HepG2 (cell line): ENCODE measurements around the gene ANKRD65. TPM values are rescaled to one million over a fixed set of nuclear protein-coding genes. Genes with fewer than 3 reads are reported as not detected.

ENCODE experiments used
- AGO2 ChIP-seq: fragments of 200-400 bp; formaldehyde crosslinking; optimal IDR thresholded peaks from 2 replicates; pipeline ENCODE3; 2017; ENCODE audit warnings: mild to moderate bottlenecking, low read depth, low read length, moderate library complexity
- HDAC2 ChIP-seq: sonication (generic); formaldehyde crosslinking; IDR thresholded peaks from 2 replicates; pipeline ENCODE4 v1.4.0; 2020; ENCODE audit warnings: missing genetic modification reagents
- NFIB ChIP-seq: sonication (generic); formaldehyde crosslinking; IDR thresholded peaks from 2 replicates; pipeline ENCODE4 v1.9.0; 2021; ENCODE audit warnings: missing genetic modification reagents, mild to moderate bottlenecking, borderline replicate concordance
- RBM39 ChIP-seq: fragments of 200-400 bp; formaldehyde crosslinking; IDR thresholded peaks from one replicate; pipeline ENCODE4 v1.6.1; 2018; ENCODE audit warnings: antibody characterized with exemption, mild to moderate bottlenecking, low read depth, low read length; ENCODE audit not compliant: poor library complexity, severe bottlenecking
- SPEN ChIP-seq: sonication (generic); formaldehyde crosslinking; IDR thresholded peaks from 2 replicates; pipeline ENCODE4 v1.5.1; 2020; ENCODE audit warnings: low read depth, mild to moderate bottlenecking, missing genetic modification reagents
- TOE1 ChIP-seq: sonication (generic); formaldehyde crosslinking; IDR thresholded peaks from 2 replicates; pipeline ENCODE4 v1.4.0; 2020; ENCODE audit warnings: mild to moderate bottlenecking, missing genetic modification reagents
- ZHX1 ChIP-seq: sonication (generic); formaldehyde crosslinking; IDR thresholded peaks from 2 replicates; pipeline ENCODE4 v1.8.1; 2022; ENCODE audit warnings: low read depth, mild to moderate bottlenecking, missing genetic modification reagents
- ZNF318 ChIP-seq: sonication (generic); formaldehyde crosslinking; IDR thresholded peaks from 2 replicates; pipeline ENCODE4 v1.4.0; 2020; ENCODE audit warnings: mild to moderate bottlenecking, missing genetic modification reagents
- ZNF460 ChIP-seq: sonication (generic); formaldehyde crosslinking; IDR thresholded peaks from 2 replicates; pipeline ENCODE4 v1.5.1; 2020; ENCODE audit warnings: missing genetic modification reagents, mild to moderate bottlenecking, borderline replicate concordance
- polyA plus RNA-seq, 8 experiments: library from polyadenylated mRNA; depleted of rRNA in 3 of 8; stranded (reverse) in 7 of 8; unstranded in 1 of 8; fragments of >200 nt; fragmentation: Illumina TruSeq in 4 of 8; extraction: Trizol in 4 of 8; gene quantifications; 2 replicates each; pipeline versions ENCODE4 v1.2.1 to v1.2.3, GENCODE V29; 2011 to 2016; ENCODE audit warnings: low read depth in 4 of 8, missing spikeins in 1 of 8, mixed read lengths in 1 of 8; ENCODE audit not compliant: insufficient read depth in 1 of 8
- total RNA-seq, 5 experiments: library from RNA; depleted of rRNA; stranded (reverse); fragments of >200 nt; fragmentation: Illumina TruSeq; extraction: Trizol; gene quantifications; 2 replicates each; pipeline ENCODE4 v1.2.3, GENCODE V29; 2016; ENCODE audit warnings: low read depth in 1 of 5
- TF ChIP-seq, protein P1 (sequence below): IDR thresholded peaks from 2 replicates; pipeline ENCODE4 v1.6.1; 2012; ENCODE audit warnings: low read depth, low read length, improper control_type of control experiment
- TF ChIP-seq, protein P2 (sequence below): sonication (generic); formaldehyde crosslinking; IDR thresholded peaks from 2 replicates; pipeline ENCODE4 v1.8.1; 2023; ENCODE audit warnings: missing genetic modification reagents, mild to moderate bottlenecking, borderline replicate concordance
- TF ChIP-seq, protein P3 (sequence below): sonication (generic); formaldehyde crosslinking; IDR thresholded peaks from 2 replicates; pipeline ENCODE4 v1.5.0; 2020; ENCODE audit warnings: mild to moderate bottlenecking, missing genetic modification reagents

Gene ANKRD65
- total and polyA plus RNA-seq, 2 of the 13 experiments (the other 11 are each of a cell fraction or from before 2014, with no cell fraction given), result 12.1 to 30.1 TPM

DNA sequence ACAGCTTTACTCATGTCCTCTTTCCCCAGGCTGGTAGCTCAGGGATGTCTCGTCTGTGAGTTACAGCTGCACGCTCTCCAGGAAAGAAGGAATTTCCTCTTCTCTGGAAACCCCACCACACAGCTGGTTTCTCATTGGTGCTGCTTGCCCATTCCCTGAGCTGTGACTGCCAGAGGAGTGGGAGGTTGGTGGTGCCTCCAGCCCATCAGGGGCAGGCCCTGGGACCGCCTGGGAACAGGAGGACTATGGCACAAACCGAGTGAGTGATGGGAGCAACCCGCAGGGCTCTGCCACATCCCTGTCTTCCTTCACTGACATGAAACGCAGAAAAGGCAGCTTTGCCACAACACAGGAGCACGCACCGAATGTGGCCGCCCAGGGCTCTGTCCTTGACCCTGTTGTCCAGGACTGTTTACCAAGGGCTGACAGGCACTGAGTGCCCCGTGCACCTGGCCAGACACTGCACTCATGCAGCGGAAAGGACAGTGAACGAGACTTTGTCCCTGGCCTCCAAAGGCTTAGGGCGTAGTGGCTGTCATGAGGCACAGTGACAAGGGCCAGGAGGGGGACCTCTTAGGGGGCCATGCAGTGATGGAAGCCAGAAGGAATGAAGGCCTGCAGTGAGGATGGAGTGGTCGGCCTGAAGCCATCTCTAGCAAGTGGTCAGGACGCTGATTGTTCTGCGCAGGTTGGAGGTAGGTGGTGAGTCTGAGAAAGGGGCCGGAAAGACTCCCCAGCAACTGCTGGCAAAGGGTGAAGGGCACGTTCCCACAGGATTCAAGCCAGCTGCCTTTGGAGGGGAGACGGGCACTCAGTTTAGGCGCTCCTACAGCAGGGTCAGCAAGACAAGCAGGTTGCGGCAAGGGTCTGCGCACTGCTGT lies 20.3 kb downstream of the ANKRD65 start (continued):
- TF ChIP-seq AGO2 (peak; percentile 90), TOE1 (CRISPR knock-in tag) (peak; percentile 80; the same call in 1 of the 2 replicates), RBM39 (peak; percentile 25), SPEN (CRISPR knock-in tag) (peak; percentile 95), ZNF318 (CRISPR knock-in tag) (peak; percentile 81), ZNF460 (no peak; the same call in 1 of the 2 replicates), NFIB (CRISPR knock-in tag) (no peak), HDAC2 (CRISPR knock-in tag) (peak; percentile 99), ZHX1 (CRISPR knock-in tag) (peak; percentile 39; the same call in 1 of the 2 replicates)
- TF ChIP-seq, protein P1, sequence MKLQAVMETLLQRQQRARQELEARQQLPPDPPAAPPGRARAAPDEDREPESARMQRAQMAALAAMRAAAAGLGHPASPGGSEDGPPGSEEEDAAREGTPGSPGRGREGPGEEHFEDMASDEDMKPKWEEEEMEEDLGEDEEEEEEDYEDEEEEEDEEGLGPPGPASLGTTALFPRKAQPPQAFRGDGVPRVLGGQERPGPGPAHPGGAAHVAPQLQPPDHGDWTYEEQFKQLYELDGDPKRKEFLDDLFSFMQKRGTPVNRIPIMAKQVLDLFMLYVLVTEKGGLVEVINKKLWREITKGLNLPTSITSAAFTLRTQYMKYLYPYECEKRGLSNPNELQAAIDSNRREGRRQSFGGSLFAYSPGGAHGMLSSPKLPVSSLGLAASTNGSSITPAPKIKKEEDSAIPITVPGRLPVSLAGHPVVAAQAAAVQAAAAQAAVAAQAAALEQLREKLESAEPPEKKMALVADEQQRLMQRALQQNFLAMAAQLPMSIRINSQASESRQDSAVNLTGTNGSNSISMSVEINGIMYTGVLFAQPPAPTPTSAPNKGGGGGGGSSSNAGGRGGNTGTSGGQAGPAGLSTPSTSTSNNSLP, result no peak
- TF ChIP-seq, protein P2, sequence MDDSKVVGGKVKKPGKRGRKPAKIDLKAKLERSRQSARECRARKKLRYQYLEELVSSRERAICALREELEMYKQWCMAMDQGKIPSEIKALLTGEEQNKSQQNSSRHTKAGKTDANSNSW, result no peak
- TF ChIP-seq, protein P3, sequence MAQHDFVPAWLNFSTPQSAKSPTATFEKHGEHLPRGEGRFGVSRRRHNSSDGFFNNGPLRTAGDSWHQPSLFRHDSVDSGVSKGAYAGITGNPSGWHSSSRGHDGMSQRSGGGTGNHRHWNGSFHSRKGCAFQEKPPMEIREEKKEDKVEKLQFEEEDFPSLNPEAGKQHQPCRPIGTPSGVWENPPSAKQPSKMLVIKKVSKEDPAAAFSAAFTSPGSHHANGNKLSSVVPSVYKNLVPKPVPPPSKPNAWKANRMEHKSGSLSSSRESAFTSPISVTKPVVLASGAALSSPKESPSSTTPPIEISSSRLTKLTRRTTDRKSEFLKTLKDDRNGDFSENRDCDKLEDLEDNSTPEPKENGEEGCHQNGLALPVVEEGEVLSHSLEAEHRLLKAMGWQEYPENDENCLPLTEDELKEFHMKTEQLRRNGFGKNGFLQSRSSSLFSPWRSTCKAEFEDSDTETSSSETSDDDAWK, result no peak
